Lower lobe of right lung (tissue), 2 donors: ENCODE measurements around the gene GNPDA1. TPM values are rescaled to one million over a fixed set of nuclear protein-coding genes. Genes with fewer than 3 reads are reported as not detected.
A peak's percentile ranks its signal among the peaks of the same experiment; 100 is the strongest.

Source experiments
- ATAC-seq, 2 donors: fragments of 200-7000 bp; cut with Tn5 transposase; one replicate each; pipeline ENCODE4 v1.9.1; 2020 to 2022; ENCODE audit warnings: mild to moderate bottlenecking in 2 of 2, moderate library complexity in 2 of 2
- DNase-seq: peaks from one replicate; pipeline ENCODE4 v3.0.0-alpha.2; 2020
- H3K27ac ChIP-seq: fragments of 200-600 bp; one replicate; pipeline ENCODE4 v1.8.0; 2022
- H3K27me3 ChIP-seq: fragments of 200-600 bp; one replicate; pipeline ENCODE4 v1.8.0; 2022; ENCODE audit warnings: low read depth
- H3K36me3 ChIP-seq: fragments of 200-600 bp; one replicate; pipeline ENCODE4 v1.8.0; 2022; ENCODE audit warnings: mild to moderate bottlenecking
- H3K4me1 ChIP-seq: fragments of 200-600 bp; one replicate; pipeline ENCODE4 v1.8.0; 2022
- H3K4me3 ChIP-seq: fragments of 200-600 bp; one replicate; pipeline ENCODE4 v1.8.0; 2022; ENCODE audit warnings: mild to moderate bottlenecking
- H3K9me3 ChIP-seq: fragments of 200-600 bp; one replicate; pipeline ENCODE4 v1.8.0; 2022
- CTCF ChIP-seq: fragments of 200-600 bp; IDR thresholded peaks from one replicate; pipeline ENCODE4 v1.8.0; 2022; ENCODE audit warnings: antibody characterized with exemption, mild to moderate bottlenecking
- intact Hi-C: fragments of 100-400 bp; cut with DNase I; formaldehyde crosslinking; loops from one replicate; pipeline ENCODE4 v1.11.0; 2022
- total RNA-seq: library from RNA; stranded (reverse); fragmentation: NEBNext Ultra II Directional; extraction: Animal tissue kit (Norgen Biotek cat#: 25700); gene quantifications from one replicate; pipeline ENCODE4 v1.2.1, GENCODE V29; 2021
- donor health status: DM: no; HTN: yes; CAD: no; lungs with severe emphysema.

GNPDA1 gene
- total RNA-seq, 1 donor from 2014 or later: 38.3 TPM

DNA sequence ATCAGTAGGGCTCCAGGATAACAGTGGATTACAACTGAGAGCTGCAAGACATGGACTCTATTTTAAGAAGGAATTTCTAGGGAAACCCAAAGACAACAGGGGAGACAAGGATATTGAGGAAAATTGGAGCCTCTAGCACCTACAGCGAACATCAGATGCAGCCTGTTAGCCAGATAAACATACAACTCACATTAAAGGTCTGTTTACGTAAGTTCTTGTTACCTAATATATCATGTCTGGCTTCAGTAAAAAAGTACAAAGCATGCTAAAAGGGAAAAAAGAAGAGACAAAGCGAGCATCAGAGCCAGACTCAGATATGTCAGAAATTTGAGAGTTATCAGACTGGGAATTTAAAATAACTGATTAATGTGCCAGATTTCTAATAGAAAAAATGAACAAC is 17.2 kb downstream of the GNPDA1 start:
- H3K36me3 ChIP-seq: peaks cover 60% of the 10 kb centered on the region

DNA sequence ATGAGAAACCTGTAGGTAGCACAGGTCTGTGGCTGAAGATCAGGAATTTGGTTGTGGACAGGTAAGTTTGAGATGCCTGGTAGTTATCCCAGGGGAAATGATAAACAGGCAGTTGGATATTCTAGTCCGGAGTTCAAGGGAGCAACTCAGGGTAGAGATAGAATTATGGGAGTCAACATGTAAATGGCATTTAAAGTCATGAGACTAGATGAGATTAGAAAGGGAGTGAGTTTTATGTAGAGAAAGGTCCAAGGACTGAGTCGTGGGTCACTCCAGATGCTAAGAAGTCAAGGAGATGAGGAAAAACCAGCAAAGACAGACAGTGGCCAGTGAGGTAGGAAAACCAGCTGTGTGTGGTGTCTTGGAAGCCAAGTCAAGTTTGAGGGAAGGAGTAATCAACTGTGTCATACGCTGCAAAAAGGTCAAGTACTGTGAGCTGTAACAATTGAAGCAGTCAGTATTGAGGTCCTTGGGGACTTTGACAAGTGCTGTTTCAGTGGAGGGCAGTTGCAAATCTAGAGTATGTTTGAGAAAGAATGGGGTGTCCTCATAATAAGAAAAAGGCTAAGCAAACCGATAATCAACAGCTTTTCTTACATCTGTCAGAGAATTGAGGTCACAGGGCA is 18.2 kb downstream of the GNPDA1 start:
- Histone ChIP-seq H3K9me3 (no peaks in the 10 kb centered on the region), H3K36me3 (peaks cover 64% of the 10 kb centered on the region), H3K27me3 (no peaks in the 10 kb centered on the region), H3K4me3 (no peak overlapping the region), H3K4me1 (no peaks in the 10 kb centered on the region), H3K27ac (no peak overlapping the region)
- ATAC-seq (no peak), DNase-seq (no peak)
- TF ChIP-seq CTCF: no peak
- intact Hi-C loops: loop anchor here (10.0 kb wide), 1 partner anchor 140 kb away; no protein-coding TSS in a partner anchor

More for the DNA sequence above, 17.2 kb downstream of the GNPDA1 start:
- Histone ChIP-seq H3K4me1 (no peaks in the 10 kb centered on the region), H3K9me3 (no peaks in the 10 kb centered on the region), H3K4me3 (no peak overlapping the region), H3K27me3 (no peaks in the 10 kb centered on the region), H3K27ac (no peak overlapping the region)
- no peak for DNase-seq
- no peak for ATAC-seq
- intact Hi-C loops: loop anchor here (10.0 kb wide), 1 partner anchor 139 kb away; no protein-coding TSS in a partner anchor
- no peak for TF ChIP-seq CTCF

GRCh38 chr5:141992349-141992963 is 20.4 kb downstream of the GNPDA1 start:
- H3K36me3 ChIP-seq: peaks cover 78% of the 10 kb centered on the region

DNA sequence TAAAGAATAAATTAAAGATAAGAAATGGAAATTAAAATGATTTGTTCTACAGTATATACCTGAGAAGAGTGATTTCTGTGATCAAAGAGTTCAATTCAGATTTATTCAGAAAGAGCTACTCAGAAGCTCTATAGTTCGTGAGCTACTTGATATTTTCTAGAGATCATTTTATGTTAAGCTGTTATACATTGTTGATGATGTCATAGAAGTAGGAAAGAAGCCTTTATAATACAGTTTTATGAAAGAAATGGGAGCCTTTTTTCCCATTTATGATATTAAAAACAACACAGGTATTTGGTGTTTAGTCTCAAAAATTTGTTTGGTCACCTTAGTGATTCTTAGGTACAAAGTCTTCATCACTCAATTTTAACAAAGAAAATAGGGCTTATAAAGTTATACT is 23.1 kb downstream of the GNPDA1 start:
- intact Hi-C loops: loop anchor here (10.0 kb wide), 1 partner anchor 145 kb away; no protein-coding TSS in a partner anchor
- ATAC-seq (no peak), DNase-seq (no peak)
- Histone ChIP-seq H3K27ac (no peak overlapping the region), H3K4me3 (no peak overlapping the region), H3K9me3 (no peaks in the 10 kb centered on the region), H3K27me3 (no peaks in the 10 kb centered on the region), H3K36me3 (peaks cover 94% of the 10 kb centered on the region), H3K4me1 (no peaks in the 10 kb centered on the region)
- TF ChIP-seq CTCF: no peak

More at GRCh38 chr5:141992349-141992963, 20.4 kb downstream of the GNPDA1 start:
- DNase-seq (no peak), ATAC-seq (peak; percentile 71 to 85)
- H3K4me1 ChIP-seq: no peaks in the 10 kb centered on the region
- H3K27ac ChIP-seq: no peak overlapping the region
- H3K27me3 ChIP-seq: no peaks in the 10 kb centered on the region
- no peak overlapping the region for H3K4me3 ChIP-seq
- TF ChIP-seq CTCF: peak; percentile 87
- intact Hi-C loops: loop anchor here (10.0 kb wide), 1 partner anchor 142 kb away; no protein-coding TSS in a partner anchor
- H3K9me3 ChIP-seq: no peaks in the 10 kb centered on the region

DNA sequence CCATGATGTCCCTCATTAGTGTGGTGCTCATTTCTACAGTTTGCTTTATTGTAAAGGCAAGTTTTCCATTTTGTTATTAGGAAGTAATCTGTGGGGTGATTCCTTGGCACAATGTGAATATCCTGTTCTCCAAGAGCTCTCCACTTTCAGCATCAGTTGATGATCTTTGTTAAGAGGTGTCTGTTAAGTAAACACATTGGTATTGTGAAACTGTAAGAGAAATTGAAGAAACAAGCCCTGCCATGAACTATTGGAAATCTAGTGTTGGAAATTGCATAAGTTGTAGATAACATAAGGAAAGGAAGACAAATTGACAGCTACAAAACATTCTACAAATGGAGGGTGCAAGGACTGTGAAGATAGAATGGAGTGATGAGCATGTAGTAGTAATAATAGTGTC is 26.8 kb downstream of the GNPDA1 start:
- Histone ChIP-seq H3K4me1 (no peaks in the 10 kb centered on the region), H3K9me3 (no peaks in the 10 kb centered on the region), H3K27ac (no peak overlapping the region), H3K27me3 (no peaks in the 10 kb centered on the region), H3K4me3 (no peak overlapping the region), H3K36me3 (peaks cover 99% of the 10 kb centered on the region)
- intact Hi-C loops: no loop called here
- ATAC-seq (no peak), DNase-seq (no peak)
- TF ChIP-seq CTCF: no peak
